GM19467 (cell line): Measurements from ENCODE around the gene CEP164.

Experiments used
- ATAC-seq: cut with Tn5 transposase; IDR thresholded peaks from one replicate; pipeline ENCODE4 v1.9.1; 2021; ENCODE audit warnings: mild to moderate bottlenecking, moderate library complexity; ENCODE audit not compliant: unreplicated experiment

CEP164 gene

GRCh38 chr11:117417856-117418255 lies 90.2 kb downstream of the CEP164 start:
- ATAC-seq: no peak

GRCh38 chr11:117418737-117419481 lies 91.3 kb downstream of the CEP164 start:
- ATAC-seq: no peak

- no peak for ATAC-seq
These were observed 92.0 kb downstream of the CEP164 start for GRCh38 chr11:117419482-117420142.

GRCh38 chr11:117420143-117420485 lies 92.5 kb downstream of the CEP164 start:
- no peak for ATAC-seq

GRCh38 chr11:117420598-117420997 lies 92.9 kb downstream of the CEP164 start:
- ATAC-seq: no peak

- no peak for ATAC-seq
These were observed 93.4 kb downstream of the CEP164 start for GRCh38 chr11:117421041-117421440.

- ATAC-seq: no peak
These were observed 93.8 kb downstream of the CEP164 start for GRCh38 chr11:117421476-117421875.

- ATAC-seq: no peak
These were observed 95.5 kb downstream of the CEP164 start for GRCh38 chr11:117423046-117423575.

- no peak for ATAC-seq
These were observed 97.1 kb downstream of the CEP164 start for GRCh38 chr11:117424781-117425180.

- ATAC-seq: no peak
These were observed 98.1 kb downstream of the CEP164 start for GRCh38 chr11:117425679-117426296.

GRCh38 chr11:117426297-117426685 lies 98.6 kb downstream of the CEP164 start:
- no peak for ATAC-seq

GRCh38 chr11:117426941-117427340 lies 99.3 kb downstream of the CEP164 start:
- no peak for ATAC-seq

- no peak for ATAC-seq
These were observed 99.8 kb downstream of the CEP164 start for GRCh38 chr11:117427356-117427874.

GRCh38 chr11:117428186-117428855 lies 100.7 kb downstream of the CEP164 start:
- no peak for ATAC-seq

- ATAC-seq: no peak
These were observed 101.2 kb downstream of the CEP164 start for GRCh38 chr11:117428856-117429229.

- ATAC-seq: no peak
These were observed 102.8 kb downstream of the CEP164 start for GRCh38 chr11:117430293-117430955.

- no peak for ATAC-seq
These were observed 103.8 kb downstream of the CEP164 start for GRCh38 chr11:117431436-117431835.

GRCh38 chr11:117433717-117434116 lies 106.1 kb downstream of the CEP164 start:
- ATAC-seq: no peak

GRCh38 chr11:117434481-117434880 lies 106.8 kb downstream of the CEP164 start:
- no peak for ATAC-seq

- ATAC-seq: no peak
These were observed 107.7 kb downstream of the CEP164 start for GRCh38 chr11:117435326-117435725.
